HG03457 (cell line): ENCODE measurements around the gene CDK5R1.

Experiments
- ATAC-seq: cut with Tn5 transposase; IDR thresholded peaks from one replicate; pipeline ENCODE4 v1.9.1; 2021; ENCODE audit warnings: moderate number of reproducible peaks; ENCODE audit not compliant: unreplicated experiment

Gene CDK5R1

GRCh38 chr17:32492264-32492589, 5.4 kb downstream of the CDK5R1 start:
- no peak for ATAC-seq

- no peak for ATAC-seq
Observed at GRCh38 chr17:32492648-32493289, 6.0 kb downstream of the CDK5R1 start.

GRCh38 chr17:32493571-32493970, 6.8 kb downstream of the CDK5R1 start:
- no peak for ATAC-seq

GRCh38 chr17:32493976-32494513, 7.3 kb downstream of the CDK5R1 start:
- no peak for ATAC-seq

GRCh38 chr17:32494621-32495358, 8.0 kb downstream of the CDK5R1 start:
- no peak for ATAC-seq

- ATAC-seq = no peak
Observed at GRCh38 chr17:32495359-32496231, 8.8 kb downstream of the CDK5R1 start.

GRCh38 chr17:32496395-32497073, 9.7 kb downstream of the CDK5R1 start:
- no peak for ATAC-seq

GRCh38 chr17:32497431-32498205, 10.8 kb downstream of the CDK5R1 start:
- ATAC-seq = no peak

- ATAC-seq = no peak
Observed at GRCh38 chr17:32498391-32498790, 11.6 kb downstream of the CDK5R1 start.

- no peak for ATAC-seq
Observed at GRCh38 chr17:32502013-32502412, 15.2 kb downstream of the CDK5R1 start.

GRCh38 chr17:32502710-32503109, 15.9 kb downstream of the CDK5R1 start:
- ATAC-seq = no peak

- ATAC-seq = peak; percentile 69
Observed at GRCh38 chr17:32503251-32504165, 16.7 kb downstream of the CDK5R1 start.

GRCh38 chr17:32504166-32504990, 17.6 kb downstream of the CDK5R1 start:
- no peak for ATAC-seq

- ATAC-seq = no peak
Observed at GRCh38 chr17:32508926-32509325, 22.1 kb downstream of the CDK5R1 start.

- ATAC-seq = no peak
Observed at GRCh38 chr17:32510466-32510865, 23.7 kb downstream of the CDK5R1 start.

GRCh38 chr17:32512328-32512727, 25.5 kb downstream of the CDK5R1 start:
- ATAC-seq = no peak

GRCh38 chr17:32513579-32513978, 26.8 kb downstream of the CDK5R1 start:
- ATAC-seq = no peak

- ATAC-seq = no peak
Observed at GRCh38 chr17:32514606-32515005, 27.8 kb downstream of the CDK5R1 start.
